Astrocyte (in vitro differentiated cells and primary cell): ENCODE data around the gene ZNF326. TPM values are rescaled to one million over a fixed set of nuclear protein-coding genes. Genes with fewer than 3 reads are reported as not detected.

ENCODE experiments used
- DNase-seq: peaks from one replicate; pipeline ENCODE4 v3.0.0-alpha.2; 2010; ENCODE audit warnings: low read depth
- FAIRE-seq: peaks from 2 replicates; lab custom pipeline; 2011; peaks lifted over from hg19 to GRCh38; lab: Jason Lieb, UNC
- H2AFZ ChIP-seq: 2 replicates; pipeline ENCODE4 v1.6.0; 2012; ENCODE audit warnings: low read depth, low read length, inconsistent platforms
- H3K27ac ChIP-seq: 2 replicates; pipeline ENCODE4 v1.5.1; 2011; ENCODE audit warnings: low read depth, low read length, inconsistent platforms
- H3K27me3 ChIP-seq: 2 replicates; pipeline ENCODE4 v1.6.0; 2011; ENCODE audit warnings: low read length, inconsistent platforms; ENCODE audit not compliant: insufficient read depth
- H3K36me3 ChIP-seq: 2 replicates; pipeline ENCODE4 v1.5.1; 2011; ENCODE audit warnings: low read length, inconsistent platforms; ENCODE audit not compliant: insufficient read depth
- H3K4me1 ChIP-seq: 2 replicates; pipeline ENCODE4 v1.5.1; 2011; ENCODE audit warnings: low read length, inconsistent platforms; ENCODE audit not compliant: insufficient read depth
- H3K4me2 ChIP-seq: 2 replicates; pipeline ENCODE4 v1.6.0; 2012; ENCODE audit warnings: low read length, inconsistent platforms
- H3K4me3 ChIP-seq: 2 replicates; pipeline ENCODE4 v1.5.1; 2011; ENCODE audit warnings: low read depth, mild to moderate bottlenecking, low read length, inconsistent platforms; ENCODE audit not compliant: insufficient read depth
- H3K79me2 ChIP-seq: 2 replicates; pipeline ENCODE4 v1.6.0; 2012; ENCODE audit warnings: mild to moderate bottlenecking, low read length, inconsistent platforms; ENCODE audit not compliant: insufficient read depth
- H3K9ac ChIP-seq: 2 replicates; pipeline ENCODE4 v1.6.0; 2012; ENCODE audit warnings: mild to moderate bottlenecking, low read length, inconsistent platforms
- H3K9me3 ChIP-seq: 2 replicates; pipeline ENCODE4 v1.5.1; 2012; ENCODE audit warnings: low read depth, mild to moderate bottlenecking, low read length, inconsistent platforms; ENCODE audit not compliant: insufficient read depth
- H4K20me1 ChIP-seq: 2 replicates; pipeline ENCODE4 v1.6.0; 2012; ENCODE audit warnings: low read length, inconsistent platforms; ENCODE audit not compliant: insufficient read depth
- H3K27ac Mint-ChIP-seq: one replicate; pipeline ENCODE4 v1.8.0; 2021; ENCODE audit warnings: mild to moderate bottlenecking, mixed read lengths; ENCODE audit not compliant: unreplicated experiment
- H3K27me3 Mint-ChIP-seq: one replicate; pipeline ENCODE4 v1.8.0; 2021; ENCODE audit warnings: low read depth, mixed read lengths; ENCODE audit not compliant: unreplicated experiment
- H3K36me3 Mint-ChIP-seq: one replicate; pipeline ENCODE4 v1.8.0; 2021; ENCODE audit warnings: low read depth, mixed read lengths; ENCODE audit not compliant: unreplicated experiment
- H3K4me1 Mint-ChIP-seq: one replicate; pipeline ENCODE4 v1.8.0; 2021; ENCODE audit warnings: low read depth, mixed read lengths; ENCODE audit not compliant: unreplicated experiment
- H3K4me3 Mint-ChIP-seq: one replicate; pipeline ENCODE4 v1.8.0; 2021; ENCODE audit warnings: mild to moderate bottlenecking, moderate library complexity, mixed read lengths; ENCODE audit not compliant: unreplicated experiment
- H3K9me3 Mint-ChIP-seq: one replicate; pipeline ENCODE4 v1.8.0; 2021; ENCODE audit warnings: mild to moderate bottlenecking, mixed read lengths; ENCODE audit not compliant: unreplicated experiment
- EZH2 ChIP-seq: IDR thresholded peaks from 2 replicates; pipeline ENCODE4 v1.6.1; 2012; ENCODE audit warnings: mild to moderate bottlenecking, low read length, inconsistent platforms; ENCODE audit not compliant: insufficient read depth
- total RNA-seq: library from RNA; stranded (reverse); gene quantifications from 2 replicates; pipeline ENCODE4 v1.2.1, GENCODE V29; 2021
- TF ChIP-seq, protein P1 (sequence below): IDR thresholded peaks from 2 replicates; pipeline ENCODE4 v1.5.1; 2011; ENCODE audit warnings: low read depth, mild to moderate bottlenecking, inconsistent platforms, low read length, moderate library complexity; ENCODE audit not compliant: insufficient read depth

Gene ZNF326
- total RNA-seq, 1 donor from 2014 or later: 27.7 TPM

DNA sequence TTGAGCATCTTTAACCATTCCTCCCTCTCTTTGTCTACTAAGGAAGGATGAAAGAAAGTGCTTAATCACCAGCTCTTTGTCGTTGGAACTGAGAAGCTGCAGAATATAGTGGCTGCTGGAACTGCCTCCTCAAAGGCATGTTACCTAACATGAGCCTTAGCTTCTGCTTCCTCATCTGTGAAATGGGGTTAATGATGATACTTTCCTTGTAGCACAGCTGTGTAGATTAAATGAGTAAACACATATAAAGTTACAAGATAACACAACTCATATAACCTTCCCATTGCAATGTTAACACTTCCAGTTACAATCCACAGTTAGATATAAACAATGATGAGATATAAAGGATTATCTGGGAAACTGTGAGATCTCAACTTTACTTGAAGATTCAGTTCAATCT lies 48.4 kb upstream of the ZNF326 start:
- Mint-ChIP-seq H3K36me3 (no peaks in the 10 kb centered on the region), H3K9me3 (no peaks in the 10 kb centered on the region), H3K4me1 (peaks cover 14% of the 10 kb centered on the region), H3K27me3 (no peaks in the 10 kb centered on the region), H3K4me3 (no peak overlapping the region), H3K27ac (no peak overlapping the region)
- Histone ChIP-seq H3K9ac (no peak overlapping the region), H4K20me1 (no peaks in the 10 kb centered on the region), H3K27ac (no peak overlapping the region), H3K79me2 (no peaks in the 10 kb centered on the region), H3K36me3 (no peaks in the 10 kb centered on the region), H3K4me1 (peaks cover 1% of the 10 kb centered on the region), H2AFZ (no peak overlapping the region), H3K4me2 (no peak overlapping the region), H3K27me3 (no peaks in the 10 kb centered on the region), H3K4me3 (no peak overlapping the region), H3K9me3 (no peaks in the 10 kb centered on the region)
- no peak for DNase-seq
- FAIRE-seq: no peak
- no peak for TF ChIP-seq EZH2
- TF ChIP-seq, protein P1, sequence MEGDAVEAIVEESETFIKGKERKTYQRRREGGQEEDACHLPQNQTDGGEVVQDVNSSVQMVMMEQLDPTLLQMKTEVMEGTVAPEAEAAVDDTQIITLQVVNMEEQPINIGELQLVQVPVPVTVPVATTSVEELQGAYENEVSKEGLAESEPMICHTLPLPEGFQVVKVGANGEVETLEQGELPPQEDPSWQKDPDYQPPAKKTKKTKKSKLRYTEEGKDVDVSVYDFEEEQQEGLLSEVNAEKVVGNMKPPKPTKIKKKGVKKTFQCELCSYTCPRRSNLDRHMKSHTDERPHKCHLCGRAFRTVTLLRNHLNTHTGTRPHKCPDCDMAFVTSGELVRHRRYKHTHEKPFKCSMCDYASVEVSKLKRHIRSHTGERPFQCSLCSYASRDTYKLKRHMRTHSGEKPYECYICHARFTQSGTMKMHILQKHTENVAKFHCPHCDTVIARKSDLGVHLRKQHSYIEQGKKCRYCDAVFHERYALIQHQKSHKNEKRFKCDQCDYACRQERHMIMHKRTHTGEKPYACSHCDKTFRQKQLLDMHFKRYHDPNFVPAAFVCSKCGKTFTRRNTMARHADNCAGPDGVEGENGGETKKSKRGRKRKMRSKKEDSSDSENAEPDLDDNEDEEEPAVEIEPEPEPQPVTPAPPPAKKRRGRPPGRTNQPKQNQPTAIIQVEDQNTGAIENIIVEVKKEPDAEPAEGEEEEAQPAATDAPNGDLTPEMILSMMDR: no peak

DNA sequence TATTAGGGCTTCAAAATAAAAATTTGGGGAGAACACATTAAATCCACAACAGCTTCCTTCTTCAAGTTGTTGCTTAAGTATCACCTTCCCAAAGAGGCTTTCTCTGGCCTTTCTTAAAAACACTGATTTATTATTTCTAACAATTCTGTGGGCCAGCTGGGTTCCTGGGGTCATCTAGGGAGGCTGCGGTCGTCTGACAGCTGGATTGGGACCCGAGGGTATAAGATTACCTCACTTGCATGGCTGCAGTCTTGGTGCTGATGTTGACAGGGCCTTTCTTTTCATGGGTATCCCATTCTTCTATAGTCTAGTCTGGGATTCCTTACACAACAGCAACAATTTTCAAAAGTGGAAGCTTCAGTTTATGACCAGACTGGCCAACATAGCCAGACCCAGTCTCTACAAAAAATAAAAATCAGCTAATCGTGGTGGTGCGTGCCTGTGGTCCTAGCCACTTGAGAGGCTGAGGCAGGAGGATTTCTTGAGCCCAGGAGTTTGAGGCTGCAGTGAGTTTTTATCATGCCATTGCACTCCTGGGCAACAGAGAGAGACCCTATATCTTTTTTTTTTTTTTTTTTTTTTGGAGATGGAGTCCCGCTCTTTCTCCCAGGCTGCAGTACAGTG lies 46.1 kb upstream of the ZNF326 start:
- no peak overlapping the region for H3K4me2 ChIP-seq
- H3K27ac ChIP-seq: no peak overlapping the region
- Mint-ChIP-seq H3K4me1 (peaks cover 28% of the 10 kb centered on the region), H3K27me3 (no peaks in the 10 kb centered on the region), H3K9me3 (no peaks in the 10 kb centered on the region), H3K27ac (no peak overlapping the region), H3K36me3 (no peaks in the 10 kb centered on the region), H3K4me3 (no peak overlapping the region)
- H3K4me3 ChIP-seq: no peak overlapping the region
- H3K9ac ChIP-seq: no peak overlapping the region
- peaks cover 19% of the 10 kb centered on the region for H3K4me1 ChIP-seq
- H3K9me3 ChIP-seq: no peaks in the 10 kb centered on the region
- no peaks in the 10 kb centered on the region for H3K36me3 ChIP-seq
- H3K27me3 ChIP-seq: no peaks in the 10 kb centered on the region
- H2AFZ ChIP-seq: no peak overlapping the region
- no peaks in the 10 kb centered on the region for H3K79me2 ChIP-seq
- no peak for FAIRE-seq
- no peaks in the 10 kb centered on the region for H4K20me1 ChIP-seq
- DNase-seq: no peak
- TF ChIP-seq, protein P1: no peak
- no peak for TF ChIP-seq EZH2

DNA sequence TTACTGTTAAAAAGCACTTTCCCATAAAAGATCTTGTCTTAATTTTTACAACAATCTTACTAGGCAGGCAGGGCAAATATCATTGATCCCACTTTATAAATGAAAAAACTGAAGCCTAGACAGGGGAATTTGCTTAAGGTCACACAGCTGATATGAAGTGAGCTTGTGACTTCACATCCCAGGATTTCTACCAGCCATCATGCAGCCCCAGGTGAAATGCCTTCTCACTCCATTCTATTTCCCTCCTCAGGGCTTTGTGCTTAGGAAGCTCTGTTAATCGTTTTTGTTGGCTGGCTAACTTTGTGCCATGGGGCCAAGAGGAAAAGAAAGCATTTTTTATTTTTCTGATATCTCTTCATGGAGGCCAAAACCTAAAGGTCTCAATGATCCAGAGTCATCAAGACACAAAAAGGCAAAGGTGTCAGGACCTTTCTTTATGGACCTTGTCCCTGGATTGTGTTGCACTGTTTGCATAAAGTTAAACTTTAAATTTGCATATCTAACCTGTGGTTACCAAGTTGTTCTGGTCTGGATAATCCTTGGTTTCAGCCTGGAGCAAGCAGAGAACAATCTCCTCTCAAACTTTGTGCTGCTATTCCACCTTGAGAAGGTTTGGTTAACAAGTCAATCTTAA lies 44.8 kb upstream of the ZNF326 start:
- FAIRE-seq (no peak), DNase-seq (no peak)
- no peak overlapping the region for H2AFZ ChIP-seq
- H3K9ac ChIP-seq: no peak overlapping the region
- H3K4me2 ChIP-seq: no peak overlapping the region
- Mint-ChIP-seq H3K4me3 (no peak overlapping the region), H3K9me3 (no peaks in the 10 kb centered on the region), H3K36me3 (no peaks in the 10 kb centered on the region), H3K27ac (no peak overlapping the region), H3K4me1 (peaks cover 34% of the 10 kb centered on the region), H3K27me3 (no peaks in the 10 kb centered on the region)
- H3K4me3 ChIP-seq: no peak overlapping the region
- no peaks in the 10 kb centered on the region for H3K36me3 ChIP-seq
- no peak overlapping the region for H3K27ac ChIP-seq
- H3K9me3 ChIP-seq: no peaks in the 10 kb centered on the region
- TF ChIP-seq, protein P1: no peak
- no peak for TF ChIP-seq EZH2
- H4K20me1 ChIP-seq: no peaks in the 10 kb centered on the region
- H3K79me2 ChIP-seq: no peaks in the 10 kb centered on the region
- peaks cover 19% of the 10 kb centered on the region for H3K4me1 ChIP-seq
- no peaks in the 10 kb centered on the region for H3K27me3 ChIP-seq
